GM23248 (cell line): Measurements from ENCODE around the gene GLDC.

Experiments used
- EZH2 ChIP-seq: fragments of 200-600 bp; sonication (generic); IDR thresholded peaks from 2 replicates; pipeline ENCODE4 v1.6.1; 2018; ENCODE audit warnings: antibody characterized with exemption, mild to moderate bottlenecking; ENCODE audit not compliant: insufficient read depth, poor library complexity, severe bottlenecking
- EZH2phosphoT487 ChIP-seq: fragments of 200-600 bp; sonication (generic); IDR thresholded peaks from 2 replicates; pipeline ENCODE4 v1.6.1; 2018; ENCODE audit warnings: antibody characterized with exemption, moderate library complexity, mild to moderate bottlenecking, low read depth; ENCODE audit not compliant: insufficient read depth

DNA sequence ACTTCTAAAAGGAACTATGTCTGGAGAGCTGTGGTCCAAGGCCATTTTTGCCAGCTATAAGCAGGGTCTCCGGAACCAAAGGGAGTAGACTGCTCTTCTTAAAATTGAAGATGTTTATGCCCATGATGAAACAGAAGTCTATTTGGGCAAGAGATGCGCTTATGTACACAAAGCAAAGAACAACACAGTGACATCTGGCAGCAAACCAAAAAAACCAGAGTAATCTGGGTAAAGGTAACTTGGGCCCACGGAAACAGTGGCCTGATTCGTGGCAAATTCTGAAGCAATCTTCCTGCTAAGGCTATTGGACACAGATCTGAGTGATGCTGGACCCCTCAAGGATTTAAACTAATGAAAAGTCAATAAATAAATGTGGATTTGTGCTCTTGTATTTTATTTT is 29.7 kb upstream of the GLDC start:
- TF ChIP-seq EZH2 (no peak), EZH2phosphoT487 (no peak)
